Measurements from ENCODE around the gene TBX19. TPM values are rescaled to one million over a fixed set of nuclear protein-coding genes. Genes with fewer than 3 reads are reported as not detected.

Gene TBX19
- polyA plus RNA-seq, 1 experiment: 2.3 TPM

- Histone ChIP-seq H3K4me3 (ENCODE audit: low read depth, low read length) (no peak overlapping the region), H3K36me3 (ENCODE audit: control insufficient read depth, insufficient read depth, low read length) (no peaks in the 10 kb centered on the region), H3K27me3 (ENCODE audit: control insufficient read depth, insufficient read depth, low read length) (no peaks in the 10 kb centered on the region)
- no peak for DNase-seq (ENCODE audit: low read depth)
- ChIA-PET CTCF (interaction anchor here (0.6 to 1.3 kb wide), 3 partner anchors 13 to 1178 kb away, joined by 3 to 4 read pairs (median 3); no protein-coding TSS in a partner anchor), POLR2A (no interaction called here)
- no peak for TF ChIP-seq CTCF (IDR thresholded peaks at IDR 0.05; ENCODE audit: insufficient read depth, low read depth, low read length)
Observed at GRCh38 chr1:168285971-168286927, 5.6 kb downstream of the TBX19 start.

DNA sequence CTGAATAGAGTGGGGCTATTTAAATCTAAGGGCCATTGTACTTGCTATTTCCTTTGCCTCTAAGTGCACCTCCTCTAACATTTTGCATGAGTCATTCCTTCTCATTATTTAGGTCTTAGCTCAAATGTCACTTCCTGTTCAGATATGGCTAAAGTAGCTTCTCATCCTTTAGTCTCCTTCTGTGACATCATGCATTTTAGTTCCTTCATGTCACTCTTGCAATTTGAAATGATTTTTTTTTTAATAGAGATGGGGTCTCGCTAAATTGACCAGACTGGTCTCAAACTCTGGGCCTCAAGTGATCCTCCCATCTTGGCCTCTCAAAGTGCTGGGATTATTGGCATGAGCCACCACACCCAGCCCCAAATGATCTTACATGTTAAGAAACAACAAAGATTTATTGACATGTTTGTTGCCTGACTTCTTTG is 6.6 kb downstream of the TBX19 start:
- no peaks in the 10 kb centered on the region for H3K36me3 ChIP-seq (ENCODE audit: control insufficient read depth, insufficient read depth, low read length)
- no peaks in the 10 kb centered on the region for H3K27me3 ChIP-seq (ENCODE audit: control insufficient read depth, insufficient read depth, low read length)
- DNase-seq (ENCODE audit: low read depth): no peak
- no peak for TF ChIP-seq CTCF (IDR thresholded peaks at IDR 0.05; ENCODE audit: insufficient read depth, low read depth, low read length)
- POLR2A ChIA-PET: no interaction called here
- H3K4me3 ChIP-seq (ENCODE audit: low read depth, low read length): no peak overlapping the region
- CTCF ChIA-PET: interaction anchor here (0.6 to 1.3 kb wide), 3 partner anchors 12 to 1177 kb away, joined by 3 to 4 read pairs (median 3); no protein-coding TSS in a partner anchor

GRCh38 chr1:168288311-168289052 is 7.8 kb downstream of the TBX19 start:
- no peak for TF ChIP-seq CTCF (IDR thresholded peaks at IDR 0.05; ENCODE audit: insufficient read depth, low read depth, low read length)
- no peak for DNase-seq (ENCODE audit: low read depth)
- CTCF ChIA-PET: no interaction called here
- H3K27me3 ChIP-seq (ENCODE audit: control insufficient read depth, insufficient read depth, low read length): no peaks in the 10 kb centered on the region
- POLR2A ChIA-PET: no interaction called here
- H3K36me3 ChIP-seq (ENCODE audit: control insufficient read depth, insufficient read depth, low read length): 0 out of 2 replicates have a peak, but pooled peaks cover under 1% of the 10 kb centered on the region
- no peak overlapping the region for H3K4me3 ChIP-seq (ENCODE audit: low read depth, low read length)

DNA sequence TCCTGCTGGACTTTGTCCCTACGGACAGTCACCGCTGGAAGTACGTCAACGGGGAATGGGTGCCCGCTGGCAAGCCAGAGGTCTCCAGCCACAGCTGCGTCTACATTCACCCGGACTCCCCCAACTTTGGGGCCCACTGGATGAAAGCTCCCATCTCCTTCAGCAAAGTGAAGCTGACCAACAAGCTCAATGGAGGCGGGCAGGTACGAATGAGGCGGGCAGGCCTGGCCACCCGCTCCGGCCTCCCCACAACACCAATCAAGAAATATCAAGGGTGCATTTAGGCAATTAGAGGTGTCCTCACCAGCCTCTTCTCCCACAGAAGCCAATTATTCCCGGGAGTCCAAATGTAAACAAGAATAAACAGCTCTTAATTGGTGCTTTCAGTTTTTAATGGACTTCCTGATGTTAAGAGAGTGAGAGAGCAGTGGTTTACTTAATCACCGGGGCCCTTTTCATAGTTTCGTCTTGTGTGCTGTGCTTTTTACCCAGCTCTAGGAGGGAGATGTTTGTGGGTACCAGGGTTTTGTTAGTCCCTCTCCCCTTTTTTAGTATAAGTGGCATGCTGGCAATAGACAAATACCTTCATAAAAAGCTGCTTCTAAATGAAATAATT is 10.7 kb downstream of the TBX19 start:
- no peak for TF ChIP-seq CTCF (IDR thresholded peaks at IDR 0.05; ENCODE audit: insufficient read depth, low read depth, low read length)
- Histone ChIP-seq H3K4me3 (ENCODE audit: low read depth, low read length) (no peak overlapping the region), H3K36me3 (ENCODE audit: control insufficient read depth, insufficient read depth, low read length) (0 out of 2 replicates have a peak, but pooled peaks cover 1% of the 10 kb centered on the region), H3K27me3 (ENCODE audit: control insufficient read depth, insufficient read depth, low read length) (no peaks in the 10 kb centered on the region)
- DNase-seq (ENCODE audit: low read depth): no peak
- ChIA-PET CTCF (no interaction called here), POLR2A (no interaction called here)

Measured in BJ (cell line).